ENCODE results near the gene TMEM259. TPM values are rescaled to one million over a fixed set of nuclear protein-coding genes. Genes with fewer than 3 reads are reported as not detected.

Gene TMEM259
- total RNA-seq (ENCODE audit: low replicate concordance), result 44.7 and 49.9 TPM in 2 replicates

DNA sequence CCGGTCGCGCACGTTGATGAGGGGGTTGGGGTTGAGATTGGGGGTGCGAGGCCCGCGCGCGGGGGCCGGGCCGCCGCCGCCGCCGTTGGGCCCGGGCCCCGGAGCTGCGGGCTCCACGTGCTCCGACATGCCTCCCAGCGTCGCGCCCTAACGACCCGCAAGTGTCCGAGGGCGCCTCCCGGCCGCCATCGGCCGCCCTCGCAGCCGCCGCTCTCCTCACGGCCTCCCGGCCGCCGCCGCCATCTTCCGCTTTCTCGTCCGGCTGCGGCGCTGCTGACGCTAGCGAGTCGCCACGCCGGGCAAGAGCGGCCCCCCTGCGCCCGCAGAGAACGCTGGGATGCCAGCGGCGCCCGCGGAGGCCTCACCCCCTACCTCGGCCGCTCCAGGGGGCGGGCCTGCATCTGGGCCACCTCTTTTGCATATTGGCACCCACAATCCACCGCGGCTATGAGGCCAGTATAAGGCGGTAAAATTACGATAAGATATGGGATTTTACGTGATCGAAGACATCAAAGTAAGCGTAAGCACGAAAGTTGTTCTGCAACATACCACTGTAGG is at the start of gene TMEM259:
Gene TMEM259, minus strand, starts transcription at position 256 of the 558 bp plus-strand sequence. Its CDS starts 127 bp downstream, at position 129.
- peak within 1 kb of the TSS; percentile 87 for H3K4me3 ChIP-seq (ENCODE audit: low read depth, low read length)
- DNase-seq (ENCODE audit: low read depth), result peak; percentile 98
- TF ChIP-seq, protein P1, sequence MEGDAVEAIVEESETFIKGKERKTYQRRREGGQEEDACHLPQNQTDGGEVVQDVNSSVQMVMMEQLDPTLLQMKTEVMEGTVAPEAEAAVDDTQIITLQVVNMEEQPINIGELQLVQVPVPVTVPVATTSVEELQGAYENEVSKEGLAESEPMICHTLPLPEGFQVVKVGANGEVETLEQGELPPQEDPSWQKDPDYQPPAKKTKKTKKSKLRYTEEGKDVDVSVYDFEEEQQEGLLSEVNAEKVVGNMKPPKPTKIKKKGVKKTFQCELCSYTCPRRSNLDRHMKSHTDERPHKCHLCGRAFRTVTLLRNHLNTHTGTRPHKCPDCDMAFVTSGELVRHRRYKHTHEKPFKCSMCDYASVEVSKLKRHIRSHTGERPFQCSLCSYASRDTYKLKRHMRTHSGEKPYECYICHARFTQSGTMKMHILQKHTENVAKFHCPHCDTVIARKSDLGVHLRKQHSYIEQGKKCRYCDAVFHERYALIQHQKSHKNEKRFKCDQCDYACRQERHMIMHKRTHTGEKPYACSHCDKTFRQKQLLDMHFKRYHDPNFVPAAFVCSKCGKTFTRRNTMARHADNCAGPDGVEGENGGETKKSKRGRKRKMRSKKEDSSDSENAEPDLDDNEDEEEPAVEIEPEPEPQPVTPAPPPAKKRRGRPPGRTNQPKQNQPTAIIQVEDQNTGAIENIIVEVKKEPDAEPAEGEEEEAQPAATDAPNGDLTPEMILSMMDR (IDR thresholded peaks at IDR 0.05; ENCODE audit: insufficient read depth, low read length), result no peak

DNA sequence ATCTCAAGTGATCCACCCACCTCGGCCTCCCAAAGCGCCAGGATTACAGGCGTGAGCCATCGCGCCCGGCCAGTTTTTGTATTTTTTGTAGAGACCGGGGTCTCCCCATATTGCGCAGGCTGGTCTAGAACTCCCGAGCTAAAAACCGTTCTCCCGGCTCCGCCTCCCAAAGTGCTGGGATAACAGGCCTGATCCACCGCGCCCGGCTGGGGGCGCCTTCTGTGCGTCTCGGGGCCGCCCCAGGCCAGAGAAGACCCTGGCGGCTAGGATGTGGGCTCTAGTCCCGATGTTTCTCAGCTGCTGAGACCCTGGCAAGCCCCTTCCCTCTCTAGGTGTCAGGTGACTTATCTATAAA is 49.6 kb upstream of the TMEM259 start:
- no peak for DNase-seq (ENCODE audit: low read depth)

GRCh38 chr19:1069009-1069779 is 48.3 kb upstream of the TMEM259 start:
- no peak overlapping the region for H3K4me3 ChIP-seq (ENCODE audit: low read depth, low read length)
- TF ChIP-seq, protein P1 (IDR thresholded peaks at IDR 0.05; ENCODE audit: insufficient read depth, low read length), result no peak
- no peak for DNase-seq (ENCODE audit: low read depth)

More for the DNA sequence above, 49.6 kb upstream of the TMEM259 start:
- TF ChIP-seq, protein P1 (IDR thresholded peaks at IDR 0.05; ENCODE audit: insufficient read depth, low read length), result no peak
- H3K4me3 ChIP-seq (ENCODE audit: low read depth, low read length), result no peak overlapping the region

- TF ChIP-seq, protein P1 (IDR thresholded peaks at IDR 0.05; ENCODE audit: insufficient read depth, low read length), result no peak
- DNase-seq (ENCODE audit: low read depth), result no peak
- no peak overlapping the region for H3K4me3 ChIP-seq (ENCODE audit: low read depth, low read length)
Observed at GRCh38 chr19:1068009-1069001, 47.4 kb upstream of the TMEM259 start.

- DNase-seq (ENCODE audit: low read depth), result no peak
- H3K4me3 ChIP-seq (ENCODE audit: low read depth, low read length), result peak overlapping the region; percentile 22
- TF ChIP-seq, protein P1 (IDR thresholded peaks at IDR 0.05; ENCODE audit: insufficient read depth, low read length), result no peak
Observed at GRCh38 chr19:1067341-1067957, 46.5 kb upstream of the TMEM259 start.

GRCh38 chr19:1066748-1067340 is 45.9 kb upstream of the TMEM259 start, which contains the start of gene ARHGAP45:
TSS of gene ARHGAP45 (plus strand) at chr19:1067167. CDS start at chr19:1067406, 239 bp downstream.
- TF ChIP-seq, protein P1 (IDR thresholded peaks at IDR 0.05; ENCODE audit: insufficient read depth, low read length), result no peak
- DNase-seq (ENCODE audit: low read depth), result no peak
- peak within 1 kb of the TSS; percentile 41 for H3K4me3 ChIP-seq (ENCODE audit: low read depth, low read length)

Data from fibroblast of the aortic adventitia (primary cell).